Measurements from ENCODE around the gene CDCA7L.

DNA sequence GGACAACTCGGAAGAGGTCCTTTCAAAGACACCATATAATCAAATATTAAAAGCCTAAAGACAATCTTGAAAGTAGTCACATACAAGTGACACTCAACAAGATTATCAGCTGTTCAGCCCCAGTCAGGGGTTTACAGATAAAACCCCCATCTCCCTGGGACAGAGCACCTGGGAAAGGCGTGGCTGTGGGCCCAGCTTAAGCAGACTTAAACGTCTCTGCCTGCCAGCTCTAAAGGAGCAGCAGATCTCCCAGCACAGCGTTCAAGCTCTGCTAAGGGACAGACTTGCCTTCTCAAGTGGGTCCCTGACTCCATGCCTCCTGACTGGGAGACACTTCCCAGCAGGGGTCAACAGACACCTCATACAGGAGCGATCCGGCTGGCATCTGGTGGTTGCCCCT lies 18.0 kb downstream of the CDCA7L start:
- TF ChIP-seq, protein P1, sequence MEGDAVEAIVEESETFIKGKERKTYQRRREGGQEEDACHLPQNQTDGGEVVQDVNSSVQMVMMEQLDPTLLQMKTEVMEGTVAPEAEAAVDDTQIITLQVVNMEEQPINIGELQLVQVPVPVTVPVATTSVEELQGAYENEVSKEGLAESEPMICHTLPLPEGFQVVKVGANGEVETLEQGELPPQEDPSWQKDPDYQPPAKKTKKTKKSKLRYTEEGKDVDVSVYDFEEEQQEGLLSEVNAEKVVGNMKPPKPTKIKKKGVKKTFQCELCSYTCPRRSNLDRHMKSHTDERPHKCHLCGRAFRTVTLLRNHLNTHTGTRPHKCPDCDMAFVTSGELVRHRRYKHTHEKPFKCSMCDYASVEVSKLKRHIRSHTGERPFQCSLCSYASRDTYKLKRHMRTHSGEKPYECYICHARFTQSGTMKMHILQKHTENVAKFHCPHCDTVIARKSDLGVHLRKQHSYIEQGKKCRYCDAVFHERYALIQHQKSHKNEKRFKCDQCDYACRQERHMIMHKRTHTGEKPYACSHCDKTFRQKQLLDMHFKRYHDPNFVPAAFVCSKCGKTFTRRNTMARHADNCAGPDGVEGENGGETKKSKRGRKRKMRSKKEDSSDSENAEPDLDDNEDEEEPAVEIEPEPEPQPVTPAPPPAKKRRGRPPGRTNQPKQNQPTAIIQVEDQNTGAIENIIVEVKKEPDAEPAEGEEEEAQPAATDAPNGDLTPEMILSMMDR (conservative IDR thresholded peaks at IDR 0.05; ENCODE audit: low read length): no peak
- no peak for TF ChIP-seq EZH2phosphoT487 (IDR thresholded peaks at IDR 0.05; ENCODE audit: borderline replicate concordance)

All from Loucy (cell line).